Left cardiac atrium (tissue), 4 donors: ENCODE results near the gene ICE2. TPM values are rescaled to one million over a fixed set of nuclear protein-coding genes. Genes with fewer than 3 reads are reported as not detected.

ENCODE experiments used
- ATAC-seq, 2 donors: fragments of 200-7000 bp; cut with Tn5 transposase; one replicate each; pipeline ENCODE4 v1.9.1; 2020; ENCODE audit warnings: mild to moderate bottlenecking in 2 of 2, moderate library complexity in 2 of 2
- DNase-seq: peaks from one replicate; pipeline ENCODE4 v3.0.0-alpha.2; 2020
- intact Hi-C, 2 donors: fragments of 100-400 bp; cut with DNase I; formaldehyde crosslinking; loops; one replicate each; pipeline versions ENCODE4 v1.14.1 to v1.15.1; 2022 to 2023
- total RNA-seq, 2 donors: library from RNA; stranded (reverse); fragmentation: NEBNext Ultra II Directional; extraction: Animal tissue kit (Norgen Biotek cat#: 25700); gene quantifications; one replicate each; pipeline ENCODE4 v1.2.1, GENCODE V29; 2021
- donor health status: DM: no; HTN: yes; CAD: no.
- donor health status: DM: no; HTN: yes; CAD: no; lungs with severe emphysema.
- donor health status: DM: yes; HTN: yes; CAD: no.
- donor health status: Dilated cardiomyopathy.

The ICE2 gene
- total RNA-seq, 2 donors from 2014 or later: 29.0 to 29.6 TPM

DNA sequence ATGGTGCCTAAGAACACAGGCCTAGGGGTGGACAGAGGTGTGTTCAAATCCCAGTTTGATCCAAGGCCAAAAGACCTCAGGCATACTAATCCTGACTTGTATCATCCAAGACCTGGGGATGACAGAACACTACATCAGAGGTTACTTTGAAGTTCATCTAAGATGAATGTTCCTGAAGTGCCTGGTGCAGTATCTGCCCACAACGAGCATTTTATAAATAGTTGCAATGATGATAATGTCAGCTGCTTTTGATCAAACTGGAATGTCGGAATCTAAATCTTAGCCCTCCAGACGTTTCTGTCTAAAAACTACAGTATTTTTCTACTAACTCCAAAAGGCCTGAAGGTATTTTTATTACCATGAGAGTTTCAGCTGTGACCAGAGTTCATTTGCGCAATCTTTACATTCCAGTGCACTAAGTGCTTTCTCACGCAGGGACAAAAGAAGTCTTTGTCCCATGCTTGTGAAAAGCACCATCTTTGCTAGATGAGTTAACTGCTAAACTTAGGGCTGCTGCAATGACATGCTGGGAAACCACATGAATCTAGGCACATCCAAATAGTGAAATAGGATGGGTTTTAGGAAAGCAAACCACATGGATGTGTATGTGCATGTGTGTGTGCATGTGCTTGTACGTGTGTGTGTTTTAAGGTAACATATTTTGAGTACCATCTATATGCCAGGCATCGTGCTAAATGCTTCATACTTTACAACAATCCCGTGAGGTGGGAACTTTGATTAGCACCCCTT, 99.2 kb downstream of the ICE2 start:
- intact Hi-C loops: no loop called here
- peak; percentile 17 to 50 for ATAC-seq
- DNase-seq: no peak

DNA sequence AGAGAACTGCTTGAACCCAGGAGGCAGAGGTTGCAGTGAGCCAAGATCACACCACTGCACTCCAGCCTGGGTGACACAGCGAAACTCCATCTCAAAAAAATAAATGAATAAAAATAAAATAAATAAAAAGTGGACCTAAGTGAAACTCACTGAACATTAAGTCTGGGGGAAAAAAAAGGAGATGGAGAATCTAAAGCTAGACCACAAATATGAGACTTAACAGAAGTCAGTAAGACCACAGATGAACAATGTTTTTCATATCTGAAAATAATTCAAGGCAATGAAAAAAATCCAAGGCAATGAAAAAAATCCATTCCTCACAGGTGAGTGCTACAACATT, 99.8 kb downstream of the ICE2 start:
- intact Hi-C loops: no loop called here
- ATAC-seq (no peak), DNase-seq (no peak)

DNA sequence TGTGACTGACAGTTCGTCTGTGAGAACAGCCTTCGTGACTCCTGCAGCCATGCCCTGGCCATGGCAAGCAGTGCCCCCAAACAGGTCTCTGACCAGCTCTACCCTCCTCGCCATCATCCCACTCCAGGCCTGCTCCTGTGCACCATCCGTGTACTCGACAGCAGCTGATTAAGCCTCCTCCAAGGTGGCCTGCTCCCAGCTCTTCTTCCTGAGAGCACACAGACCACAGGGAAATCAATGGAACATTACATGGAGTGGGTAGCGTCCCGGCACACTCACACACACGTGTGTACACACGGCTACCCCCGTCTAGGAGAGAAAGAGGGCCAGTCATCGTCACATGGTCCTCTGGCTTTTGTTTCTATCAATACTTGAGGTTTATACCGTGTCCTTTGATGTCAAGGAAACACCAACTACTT, 102.3 kb downstream of the ICE2 start:
- no peak for ATAC-seq
- DNase-seq: no peak
- intact Hi-C loops: no loop called here

DNA sequence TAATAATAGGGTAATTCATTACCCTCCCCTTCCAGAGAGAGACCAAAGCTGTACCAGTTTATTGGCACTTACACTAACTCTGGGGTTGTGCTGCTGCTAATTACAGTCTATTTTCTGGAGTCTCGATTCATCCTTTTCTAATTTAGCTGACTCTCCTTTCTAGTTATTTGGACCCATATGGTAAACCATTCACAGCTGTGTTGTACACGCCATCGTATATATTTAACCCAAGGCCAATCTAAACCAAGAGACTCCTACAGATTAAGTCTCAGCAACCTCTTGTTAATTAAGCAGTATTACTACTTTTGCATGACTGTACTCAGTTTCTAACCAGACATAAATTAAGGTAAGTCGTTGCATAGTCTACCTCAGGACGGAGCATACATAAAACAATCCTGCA, 103.6 kb downstream of the ICE2 start:
- ATAC-seq: no peak
- no peak for DNase-seq
- intact Hi-C loops: no loop called here

DNA sequence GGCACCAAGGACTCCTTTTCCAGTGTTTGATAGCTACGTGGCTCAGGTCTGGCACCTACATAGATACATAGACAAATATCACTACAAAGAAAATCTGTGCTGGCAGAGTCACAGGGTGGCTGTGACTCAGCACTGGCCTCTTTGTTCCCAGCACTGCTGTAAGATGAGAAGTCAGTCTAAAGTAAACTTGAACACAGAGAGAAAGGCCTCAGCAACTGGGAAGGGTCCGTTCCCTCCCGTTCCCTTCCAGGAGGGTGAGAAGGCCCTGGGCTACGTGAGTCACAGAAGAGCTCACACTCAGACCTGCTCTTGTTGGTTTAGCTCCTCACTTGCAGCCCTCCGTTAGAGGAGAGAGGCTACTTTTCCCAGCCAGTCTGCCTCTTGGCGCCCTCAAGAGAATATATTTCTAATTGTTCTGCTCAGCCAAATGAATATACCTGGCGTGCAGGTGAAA, 104.3 kb downstream of the ICE2 start:
- intact Hi-C loops: no loop called here
- ATAC-seq (peak; percentile 38 to 73), DNase-seq (peak; percentile 61)

DNA sequence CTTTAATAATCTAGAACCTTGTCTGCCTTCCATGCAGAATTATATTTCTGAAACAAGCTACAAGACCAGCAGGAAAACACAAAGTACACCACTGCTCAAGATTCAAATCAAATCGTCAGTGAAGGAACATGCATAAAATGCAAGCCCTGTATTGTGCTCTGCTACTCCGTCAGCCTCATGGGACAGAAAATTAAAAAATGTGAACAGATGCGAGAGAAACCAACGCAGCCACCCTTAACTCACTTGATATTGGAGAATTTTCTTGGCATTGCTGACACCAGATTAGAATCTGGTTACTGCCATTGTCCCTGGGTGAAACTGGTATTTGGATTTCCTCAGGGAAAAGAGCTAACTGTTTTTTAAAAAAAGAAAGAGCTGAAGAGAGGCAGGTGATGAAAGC, 104.7 kb downstream of the ICE2 start:
- ATAC-seq (no peak), DNase-seq (no peak)
- intact Hi-C loops: no loop called here

DNA sequence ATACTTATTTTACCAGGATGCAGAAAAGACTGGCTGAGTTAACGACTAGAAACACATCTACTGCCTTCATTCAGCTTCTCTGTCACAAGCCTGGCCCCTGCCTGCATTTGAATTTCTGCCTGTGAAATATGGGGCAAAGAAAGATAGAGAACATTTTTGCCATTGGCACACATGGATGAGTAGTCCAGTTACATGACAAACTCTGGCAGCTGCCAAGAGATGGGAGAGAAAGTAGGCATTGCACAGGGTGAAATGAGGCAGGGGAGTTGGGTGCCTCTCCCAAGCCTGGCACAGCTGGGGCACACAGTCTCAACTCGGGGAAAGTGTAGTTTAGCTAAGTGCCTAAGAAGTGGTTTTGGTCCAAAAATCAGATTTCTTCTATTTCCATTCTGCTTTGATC, 105.2 kb downstream of the ICE2 start:
- peak in 1 of 2 donors; percentile 17 for ATAC-seq
- no peak for DNase-seq
- intact Hi-C loops: no loop called here

DNA sequence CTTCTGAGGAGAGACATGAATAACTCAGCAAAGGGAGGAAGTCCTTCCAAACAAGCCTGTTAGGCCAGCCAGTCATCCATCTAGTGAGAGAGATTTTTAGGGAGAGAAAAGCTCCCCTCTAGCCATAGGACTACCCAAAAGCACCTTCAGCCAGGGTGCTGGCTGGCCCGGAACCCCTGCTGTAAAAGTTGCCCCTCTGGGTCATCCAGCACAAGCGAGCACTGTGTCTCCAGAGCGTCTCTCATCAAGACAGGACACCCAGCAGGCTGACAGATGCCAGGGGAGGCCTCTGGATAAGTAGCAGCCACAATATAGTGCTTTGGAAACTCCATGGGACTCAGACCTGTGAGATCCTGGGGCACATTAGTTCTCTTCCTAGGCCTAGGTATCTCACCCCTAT, 105.6 kb downstream of the ICE2 start:
- intact Hi-C loops: no loop called here
- DNase-seq (no peak), ATAC-seq (no peak)

DNA sequence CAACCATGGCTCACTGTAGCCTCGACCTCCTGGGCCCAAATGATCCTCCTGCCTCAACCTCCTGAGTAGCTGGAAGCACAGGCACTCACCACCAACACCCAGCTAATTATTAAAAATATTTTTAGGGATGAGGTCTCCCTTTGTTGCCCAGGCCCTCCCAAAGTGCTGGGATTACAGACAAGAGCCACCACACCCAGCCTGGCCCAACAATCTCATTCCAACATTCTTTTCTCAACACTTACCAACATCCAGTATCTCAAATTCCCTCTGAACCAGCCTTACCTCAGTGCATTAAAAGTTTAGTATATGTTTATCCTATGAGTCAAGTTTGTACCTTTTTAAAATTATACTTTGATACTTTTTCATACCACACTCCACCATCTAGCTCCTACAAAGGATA, 106.2 kb downstream of the ICE2 start:
- DNase-seq (no peak), ATAC-seq (no peak)
- intact Hi-C loops: no loop called here

DNA sequence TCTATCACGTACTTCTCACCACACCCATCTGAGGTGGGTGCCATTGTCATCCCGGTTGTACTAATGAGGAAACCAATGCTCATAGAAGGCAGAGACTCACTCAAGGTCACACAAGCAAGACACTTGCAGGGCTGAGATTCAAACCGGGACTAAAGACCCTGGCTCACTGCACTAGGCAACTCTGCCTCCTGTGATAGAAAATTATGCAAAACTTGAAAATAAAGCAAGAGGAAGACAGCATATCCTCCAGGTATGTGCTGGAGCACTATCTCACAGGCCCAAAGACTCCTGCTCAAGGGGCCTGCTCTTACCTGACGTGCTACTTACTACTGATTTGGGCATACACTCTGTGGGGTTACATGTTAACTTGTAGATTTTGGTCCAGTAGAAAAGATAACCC, 106.7 kb downstream of the ICE2 start:
- DNase-seq (no peak), ATAC-seq (no peak)
- intact Hi-C loops: no loop called here

DNA sequence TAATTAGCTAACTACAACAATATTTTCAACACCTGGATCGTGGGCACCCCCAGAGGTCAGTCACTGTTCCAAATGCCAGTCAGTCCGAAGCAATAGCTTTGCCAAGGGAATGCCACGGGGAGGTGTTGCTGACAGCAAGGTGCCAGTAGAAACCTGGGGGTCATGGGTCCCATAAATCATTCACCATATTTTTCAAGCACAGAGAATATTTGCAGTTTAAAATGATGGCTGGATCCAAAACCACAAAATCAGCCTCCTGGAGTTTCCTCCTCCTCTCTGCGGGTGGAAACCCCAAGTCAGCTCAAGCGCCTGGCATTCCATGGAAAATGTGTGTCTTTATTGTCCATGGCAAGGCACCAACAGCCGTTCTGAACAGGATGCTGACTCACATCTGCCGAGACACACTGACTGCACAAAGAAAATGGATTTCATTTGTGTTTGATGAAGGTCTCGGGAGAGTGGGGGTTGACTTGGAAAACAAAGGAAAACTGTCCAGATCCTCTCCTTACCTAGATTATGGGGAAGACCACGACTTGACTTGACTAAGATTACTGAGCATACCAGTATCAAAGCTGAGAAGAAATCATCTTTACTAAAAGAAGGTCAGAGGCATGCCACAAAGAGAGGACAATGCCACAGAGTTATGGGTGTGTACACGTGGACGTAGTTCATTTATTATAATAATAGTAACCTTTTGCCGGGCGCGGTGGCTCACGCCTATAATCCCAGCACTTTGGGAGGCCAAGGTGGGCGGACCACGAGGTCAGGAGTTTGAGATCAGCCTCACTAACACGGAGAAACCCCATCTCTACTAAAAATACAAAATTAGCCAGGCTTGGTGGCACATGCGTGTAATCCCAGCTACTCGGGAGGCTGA, 107.5 kb downstream of the ICE2 start:
- intact Hi-C loops: no loop called here
- DNase-seq (peak; percentile 86), ATAC-seq (peak; percentile 70 to 87)

DNA sequence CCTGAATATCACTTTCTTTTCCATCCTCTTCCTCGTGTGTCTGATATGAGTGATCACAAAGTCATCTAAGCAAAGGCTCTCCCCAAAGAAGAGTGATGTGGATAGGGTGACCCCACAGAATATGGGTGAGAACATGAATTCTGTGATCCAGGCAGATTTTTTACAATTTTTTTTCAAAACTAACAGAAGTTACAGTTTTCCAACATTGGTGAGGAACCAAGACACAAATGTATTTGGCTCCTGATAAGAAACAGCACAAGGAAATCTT, 108.1 kb downstream of the ICE2 start:
- intact Hi-C loops: no loop called here

DNA sequence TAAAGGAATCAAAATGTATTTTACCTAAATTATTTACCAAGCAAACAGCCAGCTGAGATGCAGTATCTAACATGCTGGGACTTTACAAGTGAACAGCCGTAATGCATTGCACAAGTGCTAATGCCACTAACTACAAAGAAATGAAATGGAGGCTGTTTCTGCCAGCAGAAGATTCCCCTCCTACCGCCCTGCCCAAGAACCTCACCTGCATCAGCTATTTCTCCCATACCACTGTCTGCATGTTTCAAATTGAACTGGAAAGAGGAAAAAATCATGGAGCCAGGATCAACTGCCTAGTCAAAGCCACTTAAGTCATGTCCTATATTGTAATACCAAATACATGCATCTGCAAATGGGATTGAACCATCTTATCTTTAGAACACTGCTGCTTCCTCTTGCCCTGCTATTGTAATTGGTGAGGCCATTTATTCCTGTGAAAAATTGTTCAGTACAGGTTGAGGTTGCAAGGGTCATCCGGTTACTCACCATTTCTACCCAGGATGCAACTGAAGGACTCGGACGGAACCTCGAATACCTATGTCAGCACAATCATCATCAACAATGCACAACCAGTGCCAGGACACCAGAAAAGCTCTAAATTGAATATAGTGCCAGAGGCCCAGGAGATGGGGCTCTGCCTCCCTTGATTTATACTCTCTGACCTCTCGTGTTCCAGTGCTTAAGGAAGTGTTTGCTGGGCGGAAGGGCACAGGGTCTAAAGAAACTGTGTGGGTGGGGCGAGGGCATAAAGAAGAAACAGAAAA, 108.7 kb downstream of the ICE2 start:
- DNase-seq (no peak), ATAC-seq (peak; percentile 32 to 42)
- intact Hi-C loops: no loop called here

More for the DNA sequence above, 108.1 kb downstream of the ICE2 start:
- ATAC-seq: no peak
- DNase-seq: no peak

DNA sequence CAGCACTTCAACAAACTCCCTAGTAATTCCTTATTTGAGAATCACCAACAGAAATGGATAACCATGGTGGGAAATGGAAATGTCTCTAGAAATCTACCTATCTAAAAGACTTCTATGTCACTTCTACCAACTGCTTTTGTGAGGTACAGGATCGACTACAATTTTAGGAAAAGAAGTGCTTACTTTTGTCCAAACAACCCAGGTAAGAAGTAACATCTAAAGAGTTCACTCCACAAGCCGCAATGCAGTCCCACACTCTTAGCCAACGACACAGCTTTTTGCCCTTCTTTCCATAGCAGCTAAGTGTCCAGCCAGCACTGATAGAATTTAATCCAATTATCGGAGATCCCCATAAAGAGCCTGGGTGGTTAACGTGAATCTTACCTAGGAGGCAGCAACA, 109.2 kb downstream of the ICE2 start:
- ATAC-seq (no peak), DNase-seq (no peak)
- intact Hi-C loops: no loop called here

Other genes with a start within 250 kb of the ICE2 start
- 100 to 1,000 TPM; 337 to 435 TPM for gene ANXA2, start 81.2 kb downstream of the ICE2 start, total RNA-seq